Central memory CD8-positive, alpha-beta T cell (primary cell): ENCODE measurements around the gene PDILT.

Source experiments
- ATAC-seq: fragments of 150-1000 bp; cut with Tn5 transposase; replicated peaks from 2 replicates; pipeline ENCODE4 v1.10.0; 2022; ENCODE audit warnings: mild to moderate bottlenecking, moderate FRiP score, moderate number of reproducible peaks; ENCODE audit not compliant: poor library complexity, severe bottlenecking; ENCODE audit errors: extremely low read depth
- DNase-seq, 2 donors: peaks; one replicate each; pipeline ENCODE4 v3.0.0; 2021; ENCODE audit warnings: low spot score in 2 of 2
- H3K27ac Mint-ChIP-seq: one replicate; pipeline ENCODE4 v1.8.0; 2022; ENCODE audit warnings: low read depth, mild to moderate bottlenecking, moderate library complexity, mixed read lengths
- H3K27me3 Mint-ChIP-seq: one replicate; pipeline ENCODE4 v1.8.0; 2022; ENCODE audit warnings: mixed read lengths
- H3K36me3 Mint-ChIP-seq: one replicate; pipeline ENCODE4 v1.8.0; 2022; ENCODE audit warnings: mild to moderate bottlenecking, moderate library complexity, mixed read lengths; ENCODE audit not compliant: insufficient read depth
- H3K4me1 Mint-ChIP-seq: one replicate; pipeline ENCODE4 v1.8.0; 2022; ENCODE audit warnings: mixed read lengths
- H3K4me3 Mint-ChIP-seq: one replicate; pipeline ENCODE4 v1.8.0; 2022; ENCODE audit warnings: mild to moderate bottlenecking, moderate library complexity, mixed read lengths
- H3K9me3 Mint-ChIP-seq: one replicate; pipeline ENCODE4 v1.8.0; 2022; ENCODE audit warnings: mixed read lengths

The PDILT gene

GRCh38 chr16:20399185-20399584, 5.4 kb downstream of the PDILT start:
- Mint-ChIP-seq H3K4me3 (no peak overlapping the region), H3K4me1 (no peaks in the 10 kb centered on the region), H3K27me3 (peaks cover 10% of the 10 kb centered on the region), H3K9me3 (no peaks in the 10 kb centered on the region), H3K27ac (no peak overlapping the region), H3K36me3 (no peaks in the 10 kb centered on the region)
- no peak for DNase-seq
- ATAC-seq = no peak

- DNase-seq = no peak
Observed at GRCh38 chr16:20398603-20399002, 5.9 kb downstream of the PDILT start.

GRCh38 chr16:20397468-20398074, 7.0 kb downstream of the PDILT start:
- no peak for ATAC-seq

More at GRCh38 chr16:20398603-20399002, 5.9 kb downstream of the PDILT start:
- Mint-ChIP-seq H3K27me3 (peaks cover 4% of the 10 kb centered on the region), H3K27ac (no peak overlapping the region), H3K4me3 (no peak overlapping the region), H3K4me1 (no peaks in the 10 kb centered on the region), H3K9me3 (no peaks in the 10 kb centered on the region), H3K36me3 (no peaks in the 10 kb centered on the region)
- ATAC-seq = no peak

GRCh38 chr16:20396846-20397467, 7.6 kb downstream of the PDILT start:
- H3K27me3 Mint-ChIP-seq = no peaks in the 10 kb centered on the region
- no peak overlapping the region for H3K4me3 Mint-ChIP-seq
- no peaks in the 10 kb centered on the region for H3K36me3 Mint-ChIP-seq
- no peak for DNase-seq
- ATAC-seq = no peak
- no peaks in the 10 kb centered on the region for H3K4me1 Mint-ChIP-seq
- H3K9me3 Mint-ChIP-seq = no peaks in the 10 kb centered on the region
- no peak overlapping the region for H3K27ac Mint-ChIP-seq

More at GRCh38 chr16:20397468-20398074, 7.0 kb downstream of the PDILT start:
- no peak overlapping the region for H3K27ac Mint-ChIP-seq
- H3K4me1 Mint-ChIP-seq = no peaks in the 10 kb centered on the region
- H3K27me3 Mint-ChIP-seq = no peaks in the 10 kb centered on the region
- no peaks in the 10 kb centered on the region for H3K9me3 Mint-ChIP-seq
- no peak for DNase-seq
- H3K36me3 Mint-ChIP-seq = no peaks in the 10 kb centered on the region
- H3K4me3 Mint-ChIP-seq = no peak overlapping the region

- ATAC-seq = no peak
- Mint-ChIP-seq H3K9me3 (no peaks in the 10 kb centered on the region), H3K27ac (no peak overlapping the region), H3K36me3 (no peaks in the 10 kb centered on the region), H3K4me1 (no peaks in the 10 kb centered on the region), H3K27me3 (no peaks in the 10 kb centered on the region), H3K4me3 (no peak overlapping the region)
- DNase-seq = no peak
Observed at GRCh38 chr16:20395946-20396345, 8.6 kb downstream of the PDILT start.

- Mint-ChIP-seq H3K4me3 (no peak overlapping the region), H3K9me3 (no peaks in the 10 kb centered on the region), H3K4me1 (no peaks in the 10 kb centered on the region)
Observed at GRCh38 chr16:20393801-20394577, 10.5 kb downstream of the PDILT start.

GRCh38 chr16:20391045-20391444, 13.5 kb downstream of the PDILT start:
- no peak for DNase-seq
- Mint-ChIP-seq H3K27me3 (peaks cover 12% of the 10 kb centered on the region), H3K9me3 (no peaks in the 10 kb centered on the region), H3K36me3 (no peaks in the 10 kb centered on the region), H3K4me1 (no peaks in the 10 kb centered on the region), H3K4me3 (no peak overlapping the region), H3K27ac (no peak overlapping the region)
- ATAC-seq = no peak

More at GRCh38 chr16:20393801-20394577, 10.5 kb downstream of the PDILT start:
- DNase-seq (no peak), ATAC-seq (no peak)
- H3K27me3 Mint-ChIP-seq = no peaks in the 10 kb centered on the region
- H3K27ac Mint-ChIP-seq = no peak overlapping the region
- no peaks in the 10 kb centered on the region for H3K36me3 Mint-ChIP-seq

- Mint-ChIP-seq H3K36me3 (no peaks in the 10 kb centered on the region), H3K27ac (no peak overlapping the region), H3K27me3 (peaks cover 12% of the 10 kb centered on the region), H3K4me1 (no peaks in the 10 kb centered on the region), H3K9me3 (no peaks in the 10 kb centered on the region), H3K4me3 (no peak overlapping the region)
- no peak for DNase-seq
- ATAC-seq = no peak
Observed at GRCh38 chr16:20388854-20389253, 15.7 kb downstream of the PDILT start.

- peaks cover 1% of the 10 kb centered on the region for H3K36me3 Mint-ChIP-seq
- no peaks in the 10 kb centered on the region for H3K9me3 Mint-ChIP-seq
- H3K4me3 Mint-ChIP-seq = no peak overlapping the region
- DNase-seq (no peak), ATAC-seq (no peak)
- no peak overlapping the region for H3K27ac Mint-ChIP-seq
- H3K27me3 Mint-ChIP-seq = peaks cover 12% of the 10 kb centered on the region
- peaks cover 5% of the 10 kb centered on the region for H3K4me1 Mint-ChIP-seq
Observed at GRCh38 chr16:20387978-20388377, 16.6 kb downstream of the PDILT start.

- H3K4me3 Mint-ChIP-seq = no peak overlapping the region
- ATAC-seq = no peak
- H3K9me3 Mint-ChIP-seq = no peaks in the 10 kb centered on the region
- DNase-seq = peak; percentile 14 to 37
- H3K27me3 Mint-ChIP-seq = peaks cover 12% of the 10 kb centered on the region
- H3K27ac Mint-ChIP-seq = no peak overlapping the region
- peaks cover 5% of the 10 kb centered on the region for H3K4me1 Mint-ChIP-seq
- H3K36me3 Mint-ChIP-seq = peaks cover 1% of the 10 kb centered on the region
Observed at GRCh38 chr16:20385844-20386832, 18.4 kb downstream of the PDILT start.

- ATAC-seq = peak; percentile 49
- peaks cover 5% of the 10 kb centered on the region for H3K4me1 Mint-ChIP-seq
- DNase-seq = peak in 1 of 2 donors; percentile 9
- H3K9me3 Mint-ChIP-seq = no peaks in the 10 kb centered on the region
- peaks cover 1% of the 10 kb centered on the region for H3K36me3 Mint-ChIP-seq
- no peak overlapping the region for H3K27ac Mint-ChIP-seq
- H3K27me3 Mint-ChIP-seq = peaks cover 22% of the 10 kb centered on the region
- no peak overlapping the region for H3K4me3 Mint-ChIP-seq
Observed at GRCh38 chr16:20383106-20384029, 21.2 kb downstream of the PDILT start.
